GM12801 (cell line): Measurements from ENCODE around the gene ERAS.

Source experiments
- TF ChIP-seq, protein P1 (sequence below): IDR thresholded peaks from one replicate; pipeline ENCODE4 v1.5.1; 2011; ENCODE audit warnings: control low read depth; ENCODE audit not compliant: insufficient read length; ENCODE audit errors: extremely low read depth

The ERAS gene, protein sequence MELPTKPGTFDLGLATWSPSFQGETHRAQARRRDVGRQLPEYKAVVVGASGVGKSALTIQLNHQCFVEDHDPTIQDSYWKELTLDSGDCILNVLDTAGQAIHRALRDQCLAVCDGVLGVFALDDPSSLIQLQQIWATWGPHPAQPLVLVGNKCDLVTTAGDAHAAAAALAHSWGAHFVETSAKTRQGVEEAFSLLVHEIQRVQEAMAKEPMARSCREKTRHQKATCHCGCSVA

DNA sequence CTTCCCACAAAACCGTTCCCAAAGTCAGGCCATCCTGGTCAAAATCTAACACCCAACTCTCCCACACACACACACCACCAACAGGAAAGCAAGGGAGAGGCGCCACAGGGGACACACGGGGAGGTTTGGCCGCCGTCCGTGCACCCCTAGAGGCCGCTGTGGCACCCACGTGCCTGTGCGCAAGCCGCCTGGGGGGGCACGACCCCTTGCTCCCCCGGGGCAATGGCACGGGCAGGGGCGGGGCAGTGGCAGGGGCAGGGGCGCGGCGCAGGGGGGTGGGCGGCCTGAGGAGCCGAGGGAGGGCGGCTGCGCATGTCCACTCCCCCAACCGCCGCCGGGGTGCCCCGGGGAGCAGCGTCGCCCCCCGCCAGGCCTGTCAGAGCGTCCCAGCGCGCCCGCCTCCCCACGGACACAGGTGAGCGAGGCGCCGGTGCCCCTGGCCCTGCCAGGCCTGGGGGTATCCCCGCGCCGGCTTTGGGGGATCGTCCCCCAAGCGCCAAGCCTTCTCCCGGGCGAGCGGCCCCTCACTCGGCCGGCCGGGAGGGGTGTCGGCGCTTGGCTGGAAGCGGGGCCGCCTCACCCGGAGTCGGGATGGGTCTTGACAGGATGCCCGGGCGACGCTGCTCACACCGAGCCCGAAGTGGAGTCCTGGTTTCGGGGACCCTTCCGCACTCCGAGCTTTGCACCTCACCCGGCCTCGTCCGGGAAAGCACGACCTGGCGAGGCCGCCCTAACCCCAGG is at the start of gene ERAS:
ERAS (plus strand) TSS at position 379 of the 741 bp plus-strand sequence. CDS start 2,611 bp downstream, outside the sequence.
- TF ChIP-seq, protein P1, sequence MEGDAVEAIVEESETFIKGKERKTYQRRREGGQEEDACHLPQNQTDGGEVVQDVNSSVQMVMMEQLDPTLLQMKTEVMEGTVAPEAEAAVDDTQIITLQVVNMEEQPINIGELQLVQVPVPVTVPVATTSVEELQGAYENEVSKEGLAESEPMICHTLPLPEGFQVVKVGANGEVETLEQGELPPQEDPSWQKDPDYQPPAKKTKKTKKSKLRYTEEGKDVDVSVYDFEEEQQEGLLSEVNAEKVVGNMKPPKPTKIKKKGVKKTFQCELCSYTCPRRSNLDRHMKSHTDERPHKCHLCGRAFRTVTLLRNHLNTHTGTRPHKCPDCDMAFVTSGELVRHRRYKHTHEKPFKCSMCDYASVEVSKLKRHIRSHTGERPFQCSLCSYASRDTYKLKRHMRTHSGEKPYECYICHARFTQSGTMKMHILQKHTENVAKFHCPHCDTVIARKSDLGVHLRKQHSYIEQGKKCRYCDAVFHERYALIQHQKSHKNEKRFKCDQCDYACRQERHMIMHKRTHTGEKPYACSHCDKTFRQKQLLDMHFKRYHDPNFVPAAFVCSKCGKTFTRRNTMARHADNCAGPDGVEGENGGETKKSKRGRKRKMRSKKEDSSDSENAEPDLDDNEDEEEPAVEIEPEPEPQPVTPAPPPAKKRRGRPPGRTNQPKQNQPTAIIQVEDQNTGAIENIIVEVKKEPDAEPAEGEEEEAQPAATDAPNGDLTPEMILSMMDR, result no peak

DNA sequence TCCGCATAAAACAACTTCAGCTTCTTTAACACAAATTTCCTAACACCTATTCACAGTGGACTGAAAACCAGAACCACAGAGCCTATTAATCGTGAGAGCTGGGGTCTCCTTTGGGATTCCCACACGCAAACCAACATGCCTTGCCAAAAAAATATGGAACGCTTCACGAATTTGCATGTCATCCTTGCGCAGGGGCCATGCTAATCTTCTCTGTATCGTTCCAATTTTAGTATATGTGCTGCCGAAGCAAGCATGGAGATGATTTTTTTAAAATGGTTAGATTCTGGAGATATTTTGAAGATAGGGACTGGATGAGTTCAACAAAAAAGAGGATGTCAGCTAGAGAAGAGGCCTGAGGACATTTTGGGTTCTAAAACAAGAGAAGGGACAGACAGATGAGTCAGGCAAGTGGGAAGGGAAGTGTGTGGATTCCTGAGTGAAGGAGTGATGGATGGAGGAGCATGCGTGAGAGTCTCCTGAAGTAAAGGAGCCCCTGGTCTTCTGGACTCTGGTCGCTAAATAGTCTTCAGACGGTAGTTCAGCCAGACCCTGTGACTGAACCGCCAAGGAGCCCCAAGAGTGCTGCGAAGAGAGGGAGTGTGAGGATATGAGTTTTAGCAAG is 49.4 kb upstream of the ERAS start:
- TF ChIP-seq, protein P1, result no peak

DNA sequence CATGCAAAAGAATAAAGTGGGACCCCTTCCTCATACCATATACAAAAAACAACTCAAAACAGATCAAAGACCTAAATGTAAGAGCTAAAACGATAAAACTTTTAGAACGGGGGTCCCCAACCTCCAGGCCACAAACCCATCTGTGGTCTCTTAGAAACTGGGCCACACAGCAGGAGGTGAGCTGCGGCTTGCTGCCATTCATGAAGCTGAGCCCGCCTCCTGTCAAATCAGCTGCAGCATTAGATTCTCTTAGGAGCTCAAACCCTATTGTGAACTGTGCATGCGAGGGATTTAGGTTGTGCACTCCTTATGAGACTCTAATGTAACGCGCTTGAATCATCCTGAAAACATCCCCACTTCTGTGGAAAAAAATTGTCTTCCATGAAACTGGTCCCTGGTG is 46.9 kb upstream of the ERAS start:
- TF ChIP-seq, protein P1, result no peak

DNA sequence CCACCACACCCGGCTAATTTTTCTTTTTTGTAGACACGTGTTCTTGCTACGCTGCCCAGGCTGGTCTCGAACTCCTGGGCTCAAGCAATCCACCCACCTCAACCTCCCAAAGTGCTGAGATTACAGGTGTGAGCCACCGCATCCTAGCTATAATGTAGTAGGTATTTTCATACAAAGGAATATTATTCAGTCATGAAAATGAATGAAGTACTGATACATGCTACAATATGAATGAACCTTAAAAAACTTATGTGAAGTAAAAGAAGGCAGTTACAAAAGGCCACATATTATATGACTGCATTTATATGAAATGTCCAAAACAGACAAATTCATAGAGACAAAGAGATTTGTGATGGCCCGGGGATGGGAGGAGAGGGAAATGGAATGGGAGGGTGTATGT is 44.6 kb upstream of the ERAS start:
- TF ChIP-seq, protein P1, result no peak

DNA sequence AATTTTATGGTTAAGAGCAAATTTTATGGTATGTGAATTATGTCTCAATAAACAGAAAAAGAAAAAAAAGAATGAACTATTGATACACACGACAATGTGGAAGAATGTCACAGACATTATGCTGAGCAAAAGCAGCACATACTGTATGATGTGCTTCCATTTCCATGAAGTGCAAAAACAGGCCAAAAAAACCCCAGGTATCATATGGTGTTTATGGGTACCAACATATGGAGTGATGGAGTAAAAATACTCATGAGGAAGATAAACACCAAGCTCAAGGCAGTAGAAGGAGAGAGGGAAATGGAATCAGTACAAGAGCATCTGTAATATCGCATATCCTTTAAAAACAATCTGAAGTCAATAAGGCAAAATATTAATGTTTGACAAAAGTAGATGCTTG is 44.1 kb upstream of the ERAS start:
- TF ChIP-seq, protein P1, result no peak

DNA sequence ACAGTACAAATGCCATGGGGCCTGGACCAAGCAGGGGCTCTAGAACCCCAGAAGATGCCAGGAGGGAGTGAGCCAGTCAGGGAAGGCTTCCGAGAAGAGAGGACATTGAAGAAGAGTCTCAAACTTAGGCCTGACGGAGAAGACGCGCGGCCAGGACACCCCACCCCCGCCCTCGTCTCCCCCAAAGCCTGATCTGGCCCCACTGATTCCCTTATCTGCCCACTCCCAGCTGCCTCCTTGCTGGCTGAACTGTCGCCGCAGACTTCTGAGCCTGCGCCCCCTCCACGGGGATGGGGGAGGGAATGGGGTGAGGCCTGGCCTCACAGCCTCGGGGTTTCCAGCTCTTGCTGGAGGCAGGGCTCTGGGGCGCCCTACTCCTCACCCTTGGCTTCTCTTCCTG is 43.5 kb upstream of the ERAS start:
- TF ChIP-seq, protein P1, result no peak

DNA sequence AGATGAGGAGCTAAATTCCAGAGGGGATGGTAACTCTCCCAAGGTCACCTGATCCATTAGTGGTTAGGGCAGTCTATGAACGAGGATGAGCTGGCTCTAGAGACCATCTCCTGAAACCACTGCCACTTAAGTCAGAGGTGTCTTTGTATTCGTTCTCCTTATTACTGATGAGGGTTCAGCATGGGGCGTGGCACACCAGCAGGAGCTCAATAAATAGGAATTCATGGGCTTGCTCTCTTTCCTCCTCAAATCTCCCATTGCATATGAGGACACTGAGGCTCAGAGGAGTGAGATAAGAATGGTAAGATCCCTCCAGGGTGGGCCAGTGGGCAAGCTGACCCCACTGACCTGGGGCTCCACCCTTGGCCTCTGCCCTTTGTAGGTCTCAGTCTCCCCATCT is 41.6 kb upstream of the ERAS start:
- TF ChIP-seq, protein P1, result no peak
